Hematopoietic multipotent progenitor cell (in vitro differentiated cells): ENCODE data around the gene DOCK11. TPM values are rescaled to one million over a fixed set of nuclear protein-coding genes. Genes with fewer than 3 reads are reported as not detected.

Experiments used
- DNase-seq, 3 donors: peaks; one replicate each; pipeline ENCODE4 v3.0.0-alpha.2; 2011 to 2015; ENCODE audit warnings: low read depth in 2 of 3, low spot score in 2 of 3
- total RNA-seq: library from RNA; depleted of rRNA; stranded (reverse); fragments of >200 nt; gene quantifications from one replicate; pipeline ENCODE4 v1.2.3, GENCODE V29; 2012

The DOCK11 gene
- total RNA-seq, 1 donor, result 40.1 TPM

- DNase-seq, result peak in 2 of 3 donors; percentile 31 to 43
Observed at GRCh38 chrX:118528071-118528737, 32.6 kb downstream of the DOCK11 start.

DNA sequence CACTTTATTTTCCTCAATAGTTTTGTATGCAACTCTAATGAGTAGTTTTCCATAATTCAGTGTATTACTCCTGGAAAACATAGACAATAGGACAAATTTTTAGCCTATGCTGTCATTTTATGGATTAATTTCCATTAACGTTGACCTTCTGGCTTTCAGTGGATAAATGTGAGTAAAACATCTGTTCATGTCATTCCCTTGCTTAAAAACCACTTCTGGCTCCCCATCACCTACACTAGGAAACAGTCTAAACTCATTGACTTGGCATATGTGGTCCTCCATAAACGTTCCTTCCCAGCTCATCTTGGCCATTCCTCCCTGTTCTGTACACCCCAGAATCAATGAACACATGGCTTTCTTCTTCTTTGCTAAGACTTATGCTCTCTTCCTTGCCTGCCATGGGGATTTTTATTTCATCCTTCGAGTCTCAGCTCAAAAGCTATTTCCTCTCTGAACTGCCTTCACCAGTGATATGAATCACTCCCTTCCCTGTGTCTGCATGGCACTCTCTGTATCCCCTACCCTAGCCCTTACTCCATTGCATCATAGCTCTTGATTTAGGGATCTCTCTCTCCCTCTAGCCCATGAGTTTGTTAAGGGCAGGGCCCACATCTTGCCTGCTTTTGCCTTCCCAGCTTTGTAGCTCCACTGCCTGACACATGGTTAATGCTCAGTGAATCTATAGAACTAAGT, 34.8 kb downstream of the DOCK11 start:
- peak in 1 of 3 donors; percentile 9 for DNase-seq

- DNase-seq, result no peak
Observed at GRCh38 chrX:118534716-118535493, 39.3 kb downstream of the DOCK11 start.

DNA sequence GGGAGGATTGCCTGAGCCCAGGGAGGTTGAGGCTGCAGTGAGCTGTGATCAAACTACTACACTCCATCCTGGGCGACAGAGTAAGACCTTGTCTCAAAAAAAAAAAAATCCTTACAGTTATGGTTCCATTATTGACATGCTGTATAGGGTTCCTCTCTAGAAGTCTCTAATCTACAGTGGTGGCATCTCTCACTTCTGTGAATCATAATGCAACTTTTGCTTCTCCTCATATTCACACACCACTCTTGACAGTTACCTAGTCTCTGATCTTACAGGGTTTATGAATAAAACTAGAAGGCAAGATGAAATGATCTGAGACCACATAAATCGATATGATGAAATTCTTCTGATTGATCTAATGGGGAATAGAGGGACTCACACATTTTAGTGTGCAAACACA, 40.6 kb downstream of the DOCK11 start:
- no peak for DNase-seq

DNA sequence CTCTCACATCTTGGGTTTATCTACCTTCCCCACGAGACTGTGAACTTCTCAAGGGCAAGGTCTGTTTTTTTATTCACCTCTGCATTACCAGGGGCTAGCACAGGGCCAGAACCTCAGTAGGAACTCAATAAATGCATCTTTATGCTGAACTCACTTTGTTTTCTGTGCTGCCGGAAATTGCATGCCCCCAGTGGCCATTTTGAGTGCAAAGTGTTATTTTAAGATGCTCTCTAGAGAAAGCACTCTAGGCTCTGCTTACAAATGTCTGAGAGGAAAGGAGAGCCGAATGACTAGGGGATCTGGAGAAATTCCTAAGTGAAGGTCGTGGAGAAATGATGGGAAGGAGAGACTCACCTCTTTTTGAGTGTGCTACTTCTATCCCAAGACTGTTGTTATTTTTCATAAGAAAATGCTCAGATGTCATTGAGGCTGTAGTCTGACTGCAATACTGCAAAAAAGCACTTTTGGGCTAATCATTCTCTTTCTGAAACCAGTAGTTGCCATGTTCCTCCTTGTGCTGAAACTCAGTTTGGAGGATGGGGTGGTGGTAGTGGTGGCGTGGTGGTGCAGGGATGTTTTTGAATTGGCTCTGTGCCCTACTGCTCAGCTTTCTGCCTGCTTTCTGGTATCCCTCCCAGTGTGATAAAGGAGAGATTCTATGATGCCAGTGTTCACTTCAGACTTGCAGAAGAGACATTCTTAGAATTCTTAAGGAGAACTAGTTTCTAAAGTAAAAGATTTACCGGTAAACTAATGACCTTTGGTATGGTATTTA, 41.3 kb downstream of the DOCK11 start:
- peak in 1 of 3 donors; percentile 53 for DNase-seq

DNA sequence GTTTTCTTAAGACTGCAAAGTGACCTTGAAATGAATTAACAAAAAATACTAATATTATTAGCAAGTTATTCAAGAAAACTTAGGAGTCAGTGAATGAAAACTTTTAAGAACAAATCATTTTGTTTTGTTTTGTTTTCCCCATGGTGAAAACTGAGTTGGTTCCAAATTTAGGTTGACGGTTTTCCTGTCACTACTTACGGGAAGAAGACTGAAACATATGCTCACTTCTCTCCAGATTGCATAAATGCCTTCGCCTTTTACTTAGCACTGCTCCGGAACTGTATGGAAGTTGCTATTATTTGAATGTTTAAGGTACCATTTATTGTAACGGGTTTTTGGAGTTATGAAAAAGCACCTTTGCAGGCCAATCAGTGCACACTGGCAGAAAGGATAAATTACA, 42.8 kb downstream of the DOCK11 start:
- peak in 1 of 3 donors; percentile 37 for DNase-seq

DNA sequence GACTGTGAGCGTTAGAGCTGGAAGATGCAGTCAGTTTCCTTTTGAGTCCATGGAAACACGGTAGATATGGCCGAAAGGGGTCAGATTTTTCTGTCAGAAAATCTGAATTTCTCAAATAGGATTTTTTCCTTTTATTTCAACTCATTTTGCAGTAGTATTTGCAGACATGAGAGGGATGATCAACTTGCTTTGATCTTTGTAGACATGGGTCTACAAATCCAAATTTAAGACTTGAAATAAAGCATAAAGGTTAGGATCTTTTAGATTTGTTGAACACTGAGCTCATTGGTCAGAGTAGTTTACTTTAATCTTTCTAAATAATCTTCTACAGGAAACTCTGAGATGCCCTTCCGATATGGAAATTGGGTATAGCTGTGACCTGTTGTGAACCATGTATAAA, 44.7 kb downstream of the DOCK11 start:
- no peak for DNase-seq

DNA sequence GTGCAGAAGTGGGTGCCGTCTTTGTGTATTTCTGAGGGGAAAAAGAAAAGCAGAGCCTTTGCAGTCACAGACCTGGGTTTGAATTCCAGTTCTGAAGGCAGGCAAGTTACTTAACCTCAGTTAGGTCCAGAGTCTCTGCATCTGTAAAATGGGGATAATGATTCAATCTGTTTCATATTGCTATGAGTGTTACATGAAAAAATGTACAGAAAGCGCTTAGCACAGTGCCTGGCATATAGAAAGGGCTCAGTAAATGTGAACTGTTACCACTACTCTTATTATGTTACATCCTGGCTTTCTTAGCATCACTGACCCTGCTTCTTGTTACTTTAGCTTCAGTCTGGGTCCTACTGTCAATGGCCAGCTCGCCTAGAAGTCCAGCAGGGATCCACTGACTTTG, 45.9 kb downstream of the DOCK11 start:
- no peak for DNase-seq

GRCh38 chrX:118545510-118545909, 49.9 kb downstream of the DOCK11 start:
- DNase-seq, result no peak

DNA sequence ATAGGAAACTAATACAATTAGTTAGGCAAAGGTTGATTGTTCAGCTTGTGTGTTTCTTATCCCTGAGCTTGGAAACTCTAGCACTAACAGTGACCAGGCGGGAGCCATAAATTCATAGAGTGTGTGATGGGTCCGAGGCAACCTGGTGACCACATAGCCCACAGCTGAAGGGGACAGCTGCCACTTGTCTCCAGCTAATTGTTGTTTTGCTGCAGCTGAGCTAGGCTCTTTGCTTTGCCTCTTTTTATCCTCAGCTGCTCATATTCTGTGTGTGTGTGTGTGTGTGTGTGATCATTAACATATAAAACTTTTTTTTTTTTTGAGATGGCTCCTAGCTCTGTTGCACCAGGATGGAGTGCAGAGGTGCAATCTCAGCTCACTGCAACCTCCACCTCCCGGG, 53.2 kb downstream of the DOCK11 start:
- no peak for DNase-seq

DNA sequence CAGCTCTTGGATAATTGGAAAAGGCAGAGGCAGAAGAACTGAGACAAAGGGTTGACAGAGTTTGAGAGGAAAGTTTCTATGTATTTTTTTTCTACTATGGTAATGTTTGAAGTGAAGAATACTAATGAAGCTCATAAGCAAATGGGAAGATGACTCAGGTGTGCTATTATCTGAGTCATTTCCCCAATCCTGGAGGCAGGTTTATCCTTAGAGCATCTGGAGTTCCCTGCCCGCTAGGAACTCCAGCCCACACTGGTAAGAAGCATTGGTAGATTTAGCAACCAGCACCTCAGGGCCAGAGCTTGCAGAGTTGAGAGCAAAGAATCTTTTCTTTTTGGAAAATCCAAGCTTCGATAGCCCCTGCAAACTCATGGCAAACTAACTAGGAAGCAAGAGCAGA, 55.2 kb downstream of the DOCK11 start:
- no peak for DNase-seq

GRCh38 chrX:118551426-118551825, 55.8 kb downstream of the DOCK11 start:
- DNase-seq, result no peak

GRCh38 chrX:118552121-118552900, 56.7 kb downstream of the DOCK11 start:
- DNase-seq, result no peak

- no peak for DNase-seq
Observed at GRCh38 chrX:118553042-118553710, 57.6 kb downstream of the DOCK11 start.

- DNase-seq, result no peak
Observed at GRCh38 chrX:118554511-118554910, 58.9 kb downstream of the DOCK11 start.

- peak in 1 of 3 donors; percentile 5 for DNase-seq
Observed at GRCh38 chrX:118558926-118559325, 63.3 kb downstream of the DOCK11 start.

DNA sequence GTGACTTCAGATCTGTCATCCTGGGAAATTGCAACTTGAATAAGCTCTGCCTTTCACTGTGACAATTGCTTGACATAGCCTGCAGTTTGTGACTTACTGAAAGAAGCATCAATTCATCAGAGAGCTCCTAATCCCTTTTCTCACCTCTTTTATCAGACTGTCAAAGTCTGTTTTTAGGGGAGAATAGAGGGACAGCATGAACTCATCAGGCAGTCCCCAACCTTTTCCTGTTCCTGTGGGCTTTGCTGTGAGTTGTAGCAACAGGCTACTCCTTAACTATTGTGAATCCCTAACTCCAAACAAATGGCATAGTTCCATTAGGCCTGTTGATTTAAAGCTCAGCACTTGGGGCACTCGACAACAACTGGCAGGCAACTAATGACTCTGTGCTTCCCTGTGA, 64.9 kb downstream of the DOCK11 start:
- DNase-seq, result no peak

DNA sequence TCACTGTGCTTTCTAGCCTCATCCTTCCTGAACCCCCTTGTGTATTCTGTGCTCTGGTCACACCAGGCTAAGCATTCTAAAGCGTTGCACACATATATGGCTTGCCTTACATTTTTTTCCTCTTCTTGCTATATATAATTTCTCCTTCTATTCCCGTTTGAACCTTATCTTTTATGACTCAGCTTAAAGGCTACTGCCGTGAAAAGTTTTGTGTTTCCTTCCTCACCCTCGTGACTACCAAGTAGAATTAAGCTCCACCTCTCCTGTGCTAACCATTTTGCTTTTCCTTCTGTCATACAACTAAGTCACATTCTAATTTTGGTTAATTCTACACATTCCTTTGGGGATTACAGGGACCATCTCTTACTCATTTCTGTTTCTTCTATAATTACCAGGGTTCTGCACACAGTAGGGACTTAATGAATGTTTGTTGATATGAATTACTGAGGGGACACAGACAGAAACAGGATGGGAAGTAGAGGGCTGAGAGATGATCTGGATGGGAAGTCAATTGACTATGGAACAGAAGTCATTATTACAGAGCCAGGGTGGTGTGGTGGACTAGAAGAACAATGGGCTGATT, 67.1 kb downstream of the DOCK11 start:
- peak in 1 of 3 donors; percentile 2 for DNase-seq

DNA sequence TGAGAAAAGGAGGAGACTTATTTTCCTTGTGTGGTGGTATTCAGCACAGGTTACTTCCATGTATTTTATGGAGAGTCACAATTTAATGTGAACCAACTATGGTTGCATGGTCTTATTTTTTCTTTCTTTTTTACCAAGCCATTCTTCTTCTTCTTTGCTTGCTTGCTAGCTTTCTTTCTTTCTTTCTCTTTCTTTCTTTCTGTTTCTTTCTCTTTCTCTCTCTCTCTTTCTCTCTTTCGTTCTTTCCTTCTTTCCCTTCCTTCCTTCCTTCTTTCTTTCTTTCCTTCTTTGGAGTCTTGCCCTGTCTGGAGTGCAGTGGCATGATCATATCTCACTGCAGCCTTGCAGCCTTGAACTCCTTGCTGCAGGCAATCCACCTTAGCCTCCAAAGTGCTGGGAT, 68.9 kb downstream of the DOCK11 start:
- DNase-seq, result no peak
